ENCODE data around the gene SLC26A6.

SLC26A6 gene, protein sequence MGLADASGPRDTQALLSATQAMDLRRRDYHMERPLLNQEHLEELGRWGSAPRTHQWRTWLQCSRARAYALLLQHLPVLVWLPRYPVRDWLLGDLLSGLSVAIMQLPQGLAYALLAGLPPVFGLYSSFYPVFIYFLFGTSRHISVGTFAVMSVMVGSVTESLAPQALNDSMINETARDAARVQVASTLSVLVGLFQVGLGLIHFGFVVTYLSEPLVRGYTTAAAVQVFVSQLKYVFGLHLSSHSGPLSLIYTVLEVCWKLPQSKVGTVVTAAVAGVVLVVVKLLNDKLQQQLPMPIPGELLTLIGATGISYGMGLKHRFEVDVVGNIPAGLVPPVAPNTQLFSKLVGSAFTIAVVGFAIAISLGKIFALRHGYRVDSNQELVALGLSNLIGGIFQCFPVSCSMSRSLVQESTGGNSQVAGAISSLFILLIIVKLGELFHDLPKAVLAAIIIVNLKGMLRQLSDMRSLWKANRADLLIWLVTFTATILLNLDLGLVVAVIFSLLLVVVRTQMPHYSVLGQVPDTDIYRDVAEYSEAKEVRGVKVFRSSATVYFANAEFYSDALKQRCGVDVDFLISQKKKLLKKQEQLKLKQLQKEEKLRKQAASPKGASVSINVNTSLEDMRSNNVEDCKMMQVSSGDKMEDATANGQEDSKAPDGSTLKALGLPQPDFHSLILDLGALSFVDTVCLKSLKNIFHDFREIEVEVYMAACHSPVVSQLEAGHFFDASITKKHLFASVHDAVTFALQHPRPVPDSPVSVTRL

DNA sequence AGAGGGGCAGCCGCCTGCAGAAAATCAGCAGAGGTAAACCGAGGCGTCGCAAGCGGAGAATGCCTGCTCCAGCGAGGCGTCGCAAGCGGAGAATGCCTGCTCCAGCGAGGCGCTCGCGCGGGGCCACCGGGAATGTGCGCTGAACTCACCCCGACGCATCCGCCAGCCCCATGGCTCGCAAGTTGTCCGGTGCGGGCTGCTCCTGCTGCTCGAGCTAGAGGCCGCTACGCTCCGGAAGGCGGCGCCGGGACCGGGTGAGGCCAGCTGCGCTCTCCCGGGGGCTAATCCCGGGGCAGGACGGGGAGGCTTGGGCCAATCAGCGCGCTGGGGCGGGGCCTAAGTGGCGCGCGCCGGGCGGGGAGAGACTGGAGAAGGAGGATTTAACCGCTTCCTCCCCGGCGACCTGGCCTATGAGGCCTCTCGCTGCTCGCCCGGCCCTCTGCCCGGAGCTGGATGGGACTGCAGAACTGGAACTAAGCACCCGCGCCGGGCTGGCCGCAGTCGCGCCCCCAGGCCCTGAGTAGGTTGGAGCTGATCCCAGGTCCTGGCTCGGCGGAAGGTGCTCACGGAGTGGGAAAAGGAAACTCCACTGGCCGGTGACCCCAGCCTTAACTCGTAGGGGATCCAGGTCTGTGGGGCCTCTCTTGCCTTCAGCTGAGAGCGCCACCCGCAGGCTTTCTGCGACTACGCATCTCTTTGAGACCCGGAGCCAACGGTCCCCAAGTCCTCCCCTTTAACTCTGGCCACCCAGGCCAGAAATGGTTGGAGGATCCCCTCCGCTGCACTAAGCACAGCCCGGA lies at the start of gene SLC26A6:
Gene SLC26A6 (minus strand): TSS at position 240 of the 800 bp plus-strand sequence. CDS start 68 bp downstream, at position 172.
- DNase-seq, result peak; percentile 95

DNA sequence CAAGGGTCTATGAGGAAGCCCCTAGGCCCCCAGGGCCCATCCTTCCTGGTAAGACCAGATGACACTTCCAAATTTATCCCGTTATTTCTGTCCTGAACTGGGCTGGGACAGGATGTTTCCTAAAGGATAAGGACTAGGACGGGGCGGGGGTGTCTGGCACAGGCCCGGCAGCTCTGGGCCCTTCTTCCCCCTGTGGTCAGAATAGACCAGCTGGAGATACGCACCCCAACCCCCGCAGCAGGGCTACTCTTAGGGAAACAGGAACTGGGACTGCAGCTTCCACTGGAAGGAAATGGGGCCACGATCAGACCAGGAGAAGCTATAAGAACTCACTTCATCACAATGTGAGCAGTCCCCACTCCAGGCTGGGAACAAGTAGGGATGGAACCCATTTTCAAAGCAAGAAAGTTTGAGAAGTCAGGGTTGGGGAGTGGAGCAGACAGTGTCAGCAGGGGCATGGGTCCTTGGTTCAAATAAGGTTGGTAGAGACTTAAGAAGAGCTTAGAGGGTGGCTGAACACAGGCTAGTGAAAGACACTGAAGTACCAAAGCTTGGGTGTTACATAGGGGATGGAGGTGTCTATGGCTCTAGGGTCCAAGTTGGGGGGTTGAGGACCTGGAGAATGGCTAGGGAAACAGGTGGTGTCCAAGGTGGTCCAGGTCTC lies 49.4 kb upstream of the SLC26A6 start:
- peak; percentile 5 for DNase-seq

DNA sequence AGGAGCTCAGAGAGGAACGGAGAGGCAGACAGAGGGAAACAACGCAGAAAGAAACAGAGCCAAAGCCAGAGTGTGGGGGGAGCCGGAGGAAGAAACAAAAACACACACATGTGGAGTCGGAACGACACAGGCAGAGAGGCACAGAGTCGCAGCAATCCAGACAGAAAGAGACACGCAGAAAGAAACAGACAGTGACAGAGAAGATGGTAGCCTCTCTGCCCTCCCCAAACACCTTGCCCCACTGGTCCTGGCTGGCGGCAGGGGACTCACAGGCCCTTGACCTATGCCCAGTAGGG lies 48.7 kb upstream of the SLC26A6 start:
- no peak for DNase-seq

DNA sequence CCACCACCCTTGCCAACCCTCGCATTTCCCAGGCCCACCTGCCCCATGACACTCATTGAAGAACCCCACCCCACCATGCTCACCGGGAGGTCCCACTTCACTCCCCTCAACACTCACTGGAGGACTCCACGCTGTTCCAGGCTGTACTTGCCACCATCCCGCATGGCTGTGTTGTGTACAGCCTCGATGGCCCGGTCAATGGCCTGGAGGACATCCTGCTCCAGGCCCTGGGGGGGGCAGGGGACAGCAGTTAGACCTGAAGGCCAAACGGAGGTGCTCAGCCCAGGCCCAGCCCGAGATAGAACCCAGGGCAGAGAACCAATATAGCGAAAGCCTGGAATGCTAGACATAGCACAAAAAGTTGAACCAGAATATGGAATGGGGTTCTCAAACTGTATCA lies 47.5 kb upstream of the SLC26A6 start:
- no peak for DNase-seq

DNA sequence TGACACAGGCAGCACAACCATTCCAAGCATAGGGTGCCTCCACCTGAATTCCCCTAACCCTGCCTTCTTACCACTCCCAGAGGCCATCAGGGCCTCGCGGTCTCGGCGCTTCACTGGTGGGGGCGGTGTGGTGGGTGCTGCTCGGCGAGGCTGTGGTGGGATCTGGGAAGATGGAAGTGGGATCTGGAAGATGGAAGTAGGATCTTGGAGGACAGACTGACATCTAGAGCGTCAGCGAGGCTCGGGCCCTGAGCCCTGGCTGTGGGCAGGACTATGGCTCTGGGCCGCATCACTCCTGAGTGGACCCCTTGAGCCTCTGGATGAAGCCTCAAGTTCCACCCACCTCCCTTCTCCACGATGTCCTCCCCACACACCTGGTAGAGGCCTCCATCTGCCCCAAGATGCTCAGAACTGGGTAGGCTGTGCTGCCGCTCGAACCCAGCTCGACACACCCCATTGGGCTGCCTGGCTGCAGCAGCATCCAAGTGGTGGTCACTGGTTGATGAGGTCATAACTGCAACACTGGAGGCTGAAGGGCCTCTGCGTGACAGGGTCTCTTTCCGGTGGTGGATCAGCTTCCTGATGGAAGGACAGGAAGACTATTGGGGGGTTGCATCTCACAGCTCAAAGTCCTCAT lies 46.8 kb upstream of the SLC26A6 start:
- DNase-seq, result no peak

DNA sequence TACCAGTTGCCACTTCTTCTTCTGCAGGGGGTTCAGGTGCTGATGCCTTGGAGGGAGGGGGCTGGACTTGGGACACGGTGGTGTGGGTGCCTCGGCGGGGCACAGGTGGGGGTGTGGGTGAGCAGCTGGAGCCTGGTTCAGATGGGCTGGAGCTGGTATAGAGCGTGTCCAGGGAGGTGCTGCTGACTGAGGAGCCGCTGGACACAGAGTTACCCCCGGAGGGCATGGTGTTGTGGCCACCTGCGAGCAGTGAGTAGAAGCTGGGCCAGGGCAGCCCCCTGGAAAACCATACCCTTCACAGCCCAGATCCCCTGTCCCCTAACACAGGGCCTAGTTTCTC lies 46.2 kb upstream of the SLC26A6 start:
- no peak for DNase-seq

DNA sequence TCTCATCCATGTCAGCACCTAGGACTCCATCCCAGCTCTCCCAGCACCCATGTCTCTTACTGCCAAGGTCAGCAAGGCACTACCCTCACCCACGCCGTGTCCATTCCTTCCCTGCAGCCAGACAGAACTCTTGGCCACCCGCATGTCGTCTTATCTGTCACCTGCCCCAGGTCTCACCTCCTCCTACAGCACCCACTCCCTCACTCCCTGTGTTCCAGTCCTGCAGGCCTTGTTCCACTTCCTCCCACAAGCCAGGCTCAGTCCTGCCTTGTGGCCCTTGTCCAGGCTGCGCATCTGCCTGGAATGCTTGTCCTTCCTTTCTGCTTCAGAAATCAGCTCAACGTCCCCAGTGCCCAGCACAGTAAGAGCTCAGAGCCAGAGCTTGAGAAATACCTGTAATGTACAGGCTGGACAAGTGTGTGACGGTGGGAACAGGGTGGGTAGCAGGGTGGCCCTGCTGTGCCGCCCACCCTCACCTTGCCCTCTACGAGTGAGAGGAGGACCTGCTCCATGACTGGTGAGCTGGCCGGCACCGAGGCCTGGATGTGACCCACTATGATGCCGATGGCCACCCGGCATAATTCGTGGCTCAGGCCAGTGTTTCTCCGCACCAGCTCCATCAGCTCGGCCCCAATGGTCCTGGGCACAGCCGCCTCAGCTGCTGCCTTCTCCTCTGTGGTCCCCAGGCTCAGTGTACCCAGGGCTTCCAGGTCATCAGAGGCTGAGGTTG lies 45.7 kb upstream of the SLC26A6 start:
- DNase-seq, result no peak

DNA sequence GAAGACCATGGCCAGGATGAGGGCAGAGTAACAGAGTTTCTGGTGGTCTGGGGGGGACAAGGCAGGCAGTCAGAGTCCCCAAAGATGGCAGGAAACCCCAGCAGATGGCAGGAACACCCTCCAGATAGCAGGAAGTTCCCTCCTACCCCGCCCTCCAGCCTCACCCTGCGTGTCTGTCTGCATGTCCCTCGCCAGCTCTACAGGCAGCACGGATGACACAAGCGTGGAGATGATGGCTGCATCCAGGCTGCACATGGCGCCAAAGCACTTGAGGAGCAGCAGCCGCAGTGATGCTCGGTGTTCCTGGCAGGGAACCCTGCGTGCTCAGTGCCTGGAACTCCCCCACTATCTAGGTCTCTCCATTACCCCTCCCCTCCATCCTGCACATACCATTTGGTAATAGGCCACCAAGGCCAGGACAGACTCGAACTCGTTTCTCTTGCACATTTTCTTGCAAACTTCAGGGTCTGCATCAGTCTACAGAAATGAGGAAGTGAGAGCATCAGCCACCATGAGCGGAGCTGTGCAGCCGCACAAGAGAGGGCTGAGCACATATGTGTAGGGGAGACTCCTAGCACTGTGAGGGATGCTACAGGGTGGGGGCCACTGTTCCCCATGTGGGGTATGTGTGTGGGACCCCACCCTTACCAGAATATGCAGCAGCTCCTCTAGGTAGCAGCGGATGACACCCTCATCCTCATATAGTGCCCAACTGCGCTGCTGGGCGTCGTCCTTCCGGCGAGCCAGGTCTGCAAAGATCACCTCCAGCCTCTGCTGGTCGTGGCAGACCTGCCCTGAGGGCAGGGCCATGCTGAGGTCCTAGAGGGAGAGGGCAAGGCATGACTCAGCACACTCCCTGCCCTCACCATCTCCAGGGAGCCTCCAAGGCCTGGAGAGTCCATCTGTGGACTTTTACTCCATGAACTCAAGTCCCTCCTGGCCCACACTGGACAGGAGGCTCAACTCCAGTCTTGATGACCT lies 44.4 kb upstream of the SLC26A6 start:
- DNase-seq, result no peak

DNA sequence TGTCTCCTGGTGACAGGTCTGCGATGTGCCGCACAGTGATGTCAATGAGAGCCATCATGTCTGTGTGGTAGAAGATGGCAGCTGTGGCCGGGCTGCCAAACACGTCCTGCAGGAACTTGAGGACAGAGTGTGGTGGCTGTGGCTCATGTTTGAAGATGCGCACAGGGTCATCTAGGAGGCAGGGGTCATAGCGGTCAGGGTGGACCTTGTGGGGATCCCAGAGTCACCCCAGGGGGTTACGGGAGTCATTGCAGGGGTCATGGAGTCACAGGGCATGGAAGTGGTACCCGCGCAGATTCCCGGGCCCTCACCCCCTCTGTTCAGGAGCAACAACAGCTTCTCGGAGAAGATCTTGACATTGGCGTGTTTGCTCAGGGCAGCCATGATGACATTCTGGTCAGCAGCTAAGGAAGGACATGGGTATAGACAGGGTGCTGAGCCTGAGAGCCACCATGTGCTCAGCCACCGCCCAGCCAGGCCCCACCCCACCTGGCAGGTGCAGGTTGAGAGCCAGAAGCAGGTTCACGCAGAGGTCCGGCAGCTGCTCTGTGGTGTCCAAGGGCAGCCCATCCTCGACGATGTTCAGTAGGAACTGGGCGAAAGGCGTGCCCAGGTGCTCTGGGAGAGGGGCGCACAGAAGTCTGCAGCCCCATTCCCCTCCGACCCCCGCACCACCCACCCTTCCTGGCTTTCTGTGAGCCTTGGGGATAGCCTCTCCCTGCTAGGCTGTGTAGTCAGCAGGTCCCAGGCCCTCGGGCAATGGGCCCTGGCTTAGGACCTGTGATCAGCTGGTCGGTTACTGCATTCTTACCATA lies 43.5 kb upstream of the SLC26A6 start:
- no peak for DNase-seq

DNA sequence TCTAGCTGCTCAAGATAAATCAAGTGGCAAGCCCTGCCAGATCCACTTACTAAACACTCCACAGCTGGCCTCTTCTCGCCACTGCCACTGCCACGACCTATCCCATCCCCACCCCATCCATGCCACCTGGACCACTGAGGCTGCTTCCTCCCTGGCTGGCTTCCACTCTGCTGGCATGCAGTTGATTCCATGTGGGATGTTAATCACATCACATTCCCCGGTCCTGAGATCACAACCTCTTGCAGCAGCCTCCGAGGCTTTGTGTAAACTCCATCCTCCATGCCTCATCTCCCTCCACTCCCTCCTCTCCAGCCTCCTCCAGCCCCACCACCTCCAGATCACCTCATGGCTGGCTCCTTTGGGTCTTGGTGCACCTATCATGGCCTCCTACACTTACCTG lies 42.8 kb upstream of the SLC26A6 start:
- DNase-seq, result no peak

DNA sequence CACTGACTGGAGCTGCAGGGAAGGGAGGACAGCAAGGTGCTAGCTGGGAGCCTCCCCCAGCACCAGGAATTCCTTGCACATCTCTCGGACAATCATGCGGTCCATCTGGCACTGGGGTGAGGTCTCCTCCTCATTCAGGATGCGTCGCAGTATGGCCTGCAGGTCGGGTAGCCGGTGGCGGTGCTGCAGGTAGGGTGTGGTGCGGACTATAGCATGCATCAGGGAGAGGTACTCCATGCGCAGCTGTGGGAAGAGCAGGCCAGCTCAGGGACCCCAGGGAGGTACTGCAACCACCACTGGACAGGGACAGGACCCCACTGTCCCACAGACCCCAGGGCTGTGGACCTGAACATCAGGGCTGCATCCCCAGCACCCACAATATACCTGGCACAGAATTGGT lies 39.2 kb upstream of the SLC26A6 start:
- no peak for DNase-seq

DNA sequence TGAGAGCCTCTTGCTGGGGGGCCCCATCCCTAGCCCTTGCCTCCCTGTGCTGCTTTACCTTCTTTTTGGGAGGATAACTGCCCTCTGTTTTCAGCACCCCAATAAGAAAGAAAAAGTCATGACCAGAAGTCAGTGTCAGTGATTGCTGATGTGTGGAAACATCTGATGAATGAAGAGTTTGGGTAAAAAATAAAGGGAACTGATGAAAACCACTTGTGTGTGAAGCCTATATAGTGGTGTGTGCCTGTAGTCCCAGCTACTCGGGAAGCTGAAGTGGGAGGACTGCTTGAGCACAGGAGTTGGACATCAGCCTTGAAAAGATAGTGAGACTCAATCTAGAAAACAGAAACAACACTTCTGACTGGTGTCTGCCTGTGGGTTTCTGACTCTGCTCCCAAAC lies 37.3 kb upstream of the SLC26A6 start:
- DNase-seq, result no peak

DNA sequence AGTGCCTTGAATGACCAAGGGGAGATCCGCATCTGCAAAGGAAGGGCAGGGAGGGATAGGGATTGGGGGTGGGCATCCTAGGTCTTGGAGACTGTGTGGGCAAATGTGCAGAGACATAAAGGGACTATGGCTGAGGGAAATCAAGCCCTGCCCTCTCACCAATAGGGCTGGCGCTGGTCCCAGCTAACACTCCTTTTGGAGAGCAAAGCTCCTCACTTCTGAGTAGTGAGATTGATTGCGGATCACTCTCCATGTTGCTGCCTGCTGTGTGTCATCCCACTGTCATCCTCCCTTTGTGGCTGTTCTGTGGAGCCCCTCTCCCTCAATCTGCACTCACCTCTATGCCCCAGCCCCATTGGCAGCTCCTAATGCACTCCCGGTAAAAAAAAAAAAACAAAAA lies 29.7 kb upstream of the SLC26A6 start:
- DNase-seq, result no peak

DNA sequence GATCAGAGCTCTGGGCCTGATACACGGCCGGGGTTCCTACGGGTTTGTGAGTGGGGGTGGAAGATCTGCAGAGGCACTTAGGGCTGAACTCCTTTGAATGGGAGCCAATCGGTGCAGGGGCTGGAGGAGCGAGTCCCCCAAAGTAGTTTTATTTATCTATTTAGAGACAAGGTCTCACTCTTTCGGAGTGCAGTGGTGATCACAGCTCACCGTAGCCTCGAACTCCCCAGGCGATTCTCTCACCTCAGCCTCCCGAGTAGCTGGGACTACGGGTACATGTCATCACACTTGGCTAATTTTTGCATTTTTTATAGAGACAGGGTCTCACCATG lies 29.0 kb upstream of the SLC26A6 start:
- DNase-seq, result no peak

DNA sequence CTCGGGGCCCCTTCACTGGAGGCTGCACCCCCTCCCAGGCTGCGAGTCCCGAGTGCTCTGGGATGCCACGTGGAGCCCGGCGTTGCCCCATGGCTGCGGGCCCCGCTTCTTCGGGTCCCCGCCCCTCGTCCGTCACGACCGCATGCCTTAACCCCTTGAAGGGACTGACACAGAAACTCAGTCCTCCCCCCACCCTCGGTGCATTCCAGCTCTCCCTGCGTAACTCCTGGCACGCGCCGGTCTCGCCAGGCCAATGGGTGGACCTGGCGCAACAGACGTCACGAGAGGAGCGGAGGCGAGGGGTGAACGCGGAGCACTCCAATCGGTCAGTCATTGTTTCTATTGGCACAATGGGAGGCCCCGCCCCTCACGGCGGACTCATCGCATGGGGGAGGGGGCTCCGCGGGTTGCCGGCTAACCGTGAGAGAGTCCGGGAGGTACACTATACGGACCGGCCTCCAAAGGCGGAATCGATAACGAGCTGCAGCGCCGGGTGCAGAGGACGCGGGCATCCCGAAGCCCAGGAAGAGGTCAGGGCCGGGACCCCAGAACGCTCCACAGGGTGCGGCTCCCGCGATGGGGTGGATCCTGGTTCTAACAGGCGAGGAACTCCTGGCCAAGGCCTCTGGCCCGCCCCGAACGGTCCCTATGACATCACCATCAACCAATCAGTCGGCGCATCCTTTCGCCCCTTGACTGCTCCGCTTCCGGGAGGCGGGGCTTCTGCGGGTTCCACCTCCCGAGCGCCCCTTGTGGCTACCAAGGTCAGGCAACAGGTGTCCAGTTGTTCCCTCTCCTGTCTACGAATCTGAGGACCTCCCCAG lies 28.4 kb upstream of the SLC26A6 start:
- peak; percentile 97 for DNase-seq

DNA sequence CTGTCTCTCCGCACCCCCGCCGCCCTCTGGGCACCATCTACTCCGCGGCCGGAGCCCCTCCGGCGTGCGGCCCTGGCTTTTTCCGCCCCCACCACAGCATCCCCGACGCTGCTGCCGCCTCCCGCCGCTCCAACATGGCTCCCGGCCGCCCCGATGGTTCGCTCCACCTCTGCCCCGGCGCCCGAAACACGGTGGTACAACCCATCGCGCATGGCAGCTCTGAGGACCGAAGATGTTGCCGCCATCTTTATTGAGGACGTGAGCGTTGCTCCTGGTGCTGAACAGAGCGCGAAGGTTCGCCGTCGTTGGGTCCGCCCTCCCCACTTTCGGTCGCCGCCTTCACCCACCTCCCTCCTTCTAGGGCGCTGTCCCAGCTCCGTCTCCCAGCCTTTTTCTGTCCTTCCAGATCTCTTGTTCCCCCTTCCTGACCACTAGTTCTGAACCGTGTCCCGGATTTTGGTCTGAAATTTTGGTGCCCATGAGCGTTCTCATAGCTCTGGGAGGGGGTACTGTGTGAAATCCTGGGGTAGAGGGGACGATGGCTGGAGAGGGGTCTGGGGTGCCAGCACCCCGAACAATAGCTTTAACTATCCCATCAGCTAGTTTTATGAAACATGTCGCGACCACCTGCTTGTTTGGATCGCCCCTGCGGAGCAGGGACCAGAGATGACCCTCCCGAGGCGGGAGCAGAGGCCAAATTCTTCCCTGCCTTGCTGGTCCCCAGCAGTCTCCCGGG lies 27.7 kb upstream of the SLC26A6 start, which contains the start of gene CELSR3:
Gene CELSR3 (minus strand): TSS at position 134 of the 736 bp plus-strand sequence. CDS start 252 bp downstream, outside the sequence.
- peak; percentile 93 for DNase-seq

DNA sequence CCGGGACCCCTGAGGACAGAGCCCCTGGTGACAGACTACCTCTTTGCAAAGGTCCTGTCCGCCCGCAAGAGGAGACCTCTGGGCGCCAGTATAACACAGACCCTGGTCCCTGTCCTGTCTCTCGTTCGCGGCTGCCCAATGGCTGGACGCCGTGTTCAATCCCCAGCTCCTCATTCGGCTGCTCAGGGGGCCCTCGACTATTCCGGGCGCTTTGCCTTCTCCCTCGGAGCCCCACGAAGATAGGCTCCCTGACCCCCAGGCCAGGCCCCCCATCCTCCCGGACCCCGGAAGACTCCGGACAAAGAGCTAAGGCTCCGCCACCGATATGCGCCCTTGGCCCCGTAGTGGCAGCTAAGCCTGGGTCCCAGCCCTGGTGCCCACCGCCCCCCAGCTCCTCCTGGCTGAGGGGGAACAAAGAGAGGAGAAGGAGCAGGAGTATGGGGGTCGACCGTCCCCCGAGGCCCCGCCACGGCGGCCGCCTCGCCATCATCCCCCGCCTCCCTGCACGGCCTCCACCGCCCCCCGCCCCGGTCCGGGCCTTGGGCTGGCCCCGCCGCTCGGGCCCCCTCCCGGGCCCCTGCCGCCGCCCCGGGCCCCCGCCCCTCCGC lies 27.0 kb upstream of the SLC26A6 start:
- no peak for DNase-seq

Data from NCI-H69 (cell line).